Activated T-cell treated with anti-CD3 and anti-CD28 coated beads, Interleukin-2, amount 50 U/mL, for 4 hours (primary cell): ENCODE data around the gene CNOT4. TPM values are rescaled to one million over a fixed set of nuclear protein-coding genes. Genes with fewer than 3 reads are reported as not detected.
"Not testable (repeated sequence)": the region's sequence is repeated elsewhere in the genome, so short reads cannot be mapped to it uniquely, and the experiment has no call there.

Source experiments
- ATAC-seq, 2 donors: fragments of 200-7000 bp; cut with Tn5 transposase; one replicate each; pipeline ENCODE4 v1.10.0; 2021
- DNase-seq: peaks from one replicate; pipeline ENCODE4 v3.0.0-alpha.2; 2020
- H3K27me3 Mint-ChIP-seq: one replicate; pipeline ENCODE4 v1.8.0; 2021; ENCODE audit warnings: low read depth, mixed read lengths
- H3K36me3 Mint-ChIP-seq: one replicate; pipeline ENCODE4 v1.8.0; 2022; ENCODE audit warnings: mixed read lengths; ENCODE audit not compliant: insufficient read depth
- H3K4me1 Mint-ChIP-seq: one replicate; pipeline ENCODE4 v1.8.0; 2021; ENCODE audit warnings: low read depth, mixed read lengths
- H3K4me3 Mint-ChIP-seq: one replicate; pipeline ENCODE4 v1.8.0; 2021; ENCODE audit warnings: mild to moderate bottlenecking, moderate library complexity, mixed read lengths
- H3K9me3 Mint-ChIP-seq: one replicate; pipeline ENCODE4 v1.8.0; 2021; ENCODE audit warnings: mixed read lengths
- total RNA-seq, 3 donors: library from RNA; stranded (reverse); gene quantifications; one replicate each; pipeline ENCODE4 v1.2.1, GENCODE V29; 2021

Gene CNOT4
- total RNA-seq, 3 donors from 2014 or later = 14.2 to 17.3 (median 15.7) TPM

- Mint-ChIP-seq H3K4me3 (no peak overlapping the region), H3K27me3 (no peaks in the 10 kb centered on the region), H3K9me3 (no peaks in the 10 kb centered on the region), H3K4me1 (peaks cover 6% of the 10 kb centered on the region), H3K36me3 (peaks cover 26% of the 10 kb centered on the region)
- ATAC-seq (no peak), DNase-seq (no peak)
These were observed 142.9 kb downstream of the CNOT4 start for GRCh38 chr7:135366843-135367508.

GRCh38 chr7:135365721-135366120 is 144.2 kb downstream of the CNOT4 start:
- no peaks in the 10 kb centered on the region for H3K27me3 Mint-ChIP-seq
- no peaks in the 10 kb centered on the region for H3K9me3 Mint-ChIP-seq
- H3K36me3 Mint-ChIP-seq = peaks cover 26% of the 10 kb centered on the region
- H3K4me3 Mint-ChIP-seq = no peak overlapping the region
- ATAC-seq (no peak), DNase-seq (no peak)
- peaks cover 3% of the 10 kb centered on the region for H3K4me1 Mint-ChIP-seq

DNA sequence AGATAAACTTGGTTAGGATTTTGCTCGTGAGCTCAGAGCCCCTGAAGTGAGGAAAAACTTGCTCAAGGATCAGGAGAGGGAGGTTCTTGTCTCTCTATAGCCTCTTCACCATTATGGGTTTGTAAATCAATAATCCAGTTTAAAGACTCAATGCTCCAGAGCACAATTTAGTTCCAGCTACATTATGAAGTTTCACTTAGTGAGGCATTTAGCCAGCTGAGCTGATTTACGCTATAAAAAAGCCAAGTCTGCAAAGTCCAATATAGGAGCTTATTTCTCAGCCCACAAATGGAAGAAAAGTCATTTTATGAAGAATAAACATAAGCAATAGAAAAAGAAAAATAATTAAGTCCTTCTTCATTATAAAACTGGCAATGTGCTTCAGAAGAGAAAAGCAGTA is 145.7 kb downstream of the CNOT4 start:
- H3K4me1 Mint-ChIP-seq = no peaks in the 10 kb centered on the region
- no peak overlapping the region for H3K4me3 Mint-ChIP-seq
- H3K9me3 Mint-ChIP-seq = no peaks in the 10 kb centered on the region
- no peaks in the 10 kb centered on the region for H3K27me3 Mint-ChIP-seq
- peaks cover 23% of the 10 kb centered on the region for H3K36me3 Mint-ChIP-seq
- ATAC-seq (no peak), DNase-seq (no peak)

GRCh38 chr7:135362871-135363270 is 147.0 kb downstream of the CNOT4 start:
- ATAC-seq = no peak
- Mint-ChIP-seq H3K4me1 (no peaks in the 10 kb centered on the region), H3K4me3 (no peak overlapping the region), H3K9me3 (no peaks in the 10 kb centered on the region), H3K36me3 (peaks cover 23% of the 10 kb centered on the region), H3K27me3 (no peaks in the 10 kb centered on the region)
- DNase-seq = no peak

DNA sequence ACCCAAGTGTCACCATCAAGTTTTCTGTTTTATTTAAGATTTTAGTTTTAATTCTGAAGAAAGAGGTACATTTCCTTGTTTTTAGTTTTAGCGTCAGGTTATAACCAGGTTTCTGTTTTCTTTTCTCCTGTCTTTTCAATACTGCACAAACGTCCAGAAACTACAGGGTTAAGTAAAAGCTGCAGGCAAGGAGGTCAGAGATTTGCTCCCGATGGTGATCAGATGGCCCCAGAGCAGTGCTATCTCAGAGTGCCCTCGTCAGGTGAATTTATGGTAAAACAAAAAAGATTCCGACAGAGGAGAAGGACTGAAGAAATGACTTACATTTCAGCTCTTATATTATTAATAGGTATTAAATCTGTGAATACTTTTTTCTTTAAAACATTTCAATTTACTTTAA is 148.1 kb downstream of the CNOT4 start:
- H3K4me1 Mint-ChIP-seq = no peaks in the 10 kb centered on the region
- DNase-seq = no peak
- ATAC-seq = no peak
- no peaks in the 10 kb centered on the region for H3K27me3 Mint-ChIP-seq
- H3K4me3 Mint-ChIP-seq = no peak overlapping the region
- peaks cover 23% of the 10 kb centered on the region for H3K36me3 Mint-ChIP-seq
- no peaks in the 10 kb centered on the region for H3K9me3 Mint-ChIP-seq

DNA sequence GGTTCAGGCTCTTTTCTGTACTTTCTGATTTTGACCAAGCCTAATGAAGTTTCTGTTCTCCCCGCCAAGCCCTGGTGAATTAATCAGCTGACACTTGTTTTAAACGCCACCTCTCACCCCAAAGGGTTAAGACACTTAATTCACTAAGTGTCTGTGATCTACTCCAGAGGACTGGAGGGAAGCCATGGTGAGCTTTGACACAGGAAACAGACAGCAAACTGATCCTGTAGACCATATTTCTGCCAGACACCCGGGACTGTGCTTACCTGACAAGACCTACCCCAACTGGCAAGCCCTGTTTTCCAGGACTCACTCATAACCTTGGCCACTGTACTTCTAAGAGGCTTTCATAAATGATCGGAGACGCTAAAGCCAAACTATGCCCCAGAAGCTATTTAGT is 150.3 kb downstream of the CNOT4 start:
- no peak overlapping the region for H3K4me3 Mint-ChIP-seq
- ATAC-seq (no peak), DNase-seq (no peak)
- no peaks in the 10 kb centered on the region for H3K9me3 Mint-ChIP-seq
- H3K4me1 Mint-ChIP-seq = no peaks in the 10 kb centered on the region
- H3K36me3 Mint-ChIP-seq = peaks cover 23% of the 10 kb centered on the region
- no peaks in the 10 kb centered on the region for H3K27me3 Mint-ChIP-seq

GRCh38 chr7:135355377-135356048 is 154.4 kb downstream of the CNOT4 start:
- Mint-ChIP-seq H3K4me1 (no peaks in the 10 kb centered on the region), H3K27me3 (no peaks in the 10 kb centered on the region), H3K9me3 (no peaks in the 10 kb centered on the region), H3K4me3 (no peak overlapping the region), H3K36me3 (no peaks in the 10 kb centered on the region)
- ATAC-seq (no peak), DNase-seq (no peak)

DNA sequence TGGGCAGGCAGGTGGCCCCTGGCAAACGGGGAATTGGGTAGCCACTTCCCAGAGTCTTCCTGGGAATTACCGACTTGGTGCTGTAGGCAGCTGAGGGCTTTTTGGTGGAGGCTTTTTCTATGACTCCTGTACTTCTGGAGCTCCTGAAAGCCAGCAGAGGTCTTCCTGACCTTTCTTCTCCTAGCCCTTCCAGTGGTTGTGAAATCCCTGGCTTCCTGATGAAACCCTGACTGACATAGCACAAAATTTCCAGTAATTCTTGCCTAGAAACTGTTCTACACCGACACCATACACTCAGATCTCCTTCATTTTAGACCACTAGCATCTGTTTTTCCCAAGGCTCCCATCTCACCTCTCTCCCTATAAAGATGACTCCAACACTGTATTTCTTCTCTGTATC is 156.1 kb downstream of the CNOT4 start:
- H3K27me3 Mint-ChIP-seq = no peaks in the 10 kb centered on the region
- DNase-seq = no peak
- H3K4me3 Mint-ChIP-seq = no peak overlapping the region
- H3K9me3 Mint-ChIP-seq = no peaks in the 10 kb centered on the region
- H3K36me3 Mint-ChIP-seq = peaks cover 2% of the 10 kb centered on the region
- no peak for ATAC-seq
- H3K4me1 Mint-ChIP-seq = no peaks in the 10 kb centered on the region

GRCh38 chr7:135352285-135352684 is 157.6 kb downstream of the CNOT4 start:
- H3K27me3 Mint-ChIP-seq = no peaks in the 10 kb centered on the region
- H3K9me3 Mint-ChIP-seq = no peaks in the 10 kb centered on the region
- peaks cover 2% of the 10 kb centered on the region for H3K36me3 Mint-ChIP-seq

DNA sequence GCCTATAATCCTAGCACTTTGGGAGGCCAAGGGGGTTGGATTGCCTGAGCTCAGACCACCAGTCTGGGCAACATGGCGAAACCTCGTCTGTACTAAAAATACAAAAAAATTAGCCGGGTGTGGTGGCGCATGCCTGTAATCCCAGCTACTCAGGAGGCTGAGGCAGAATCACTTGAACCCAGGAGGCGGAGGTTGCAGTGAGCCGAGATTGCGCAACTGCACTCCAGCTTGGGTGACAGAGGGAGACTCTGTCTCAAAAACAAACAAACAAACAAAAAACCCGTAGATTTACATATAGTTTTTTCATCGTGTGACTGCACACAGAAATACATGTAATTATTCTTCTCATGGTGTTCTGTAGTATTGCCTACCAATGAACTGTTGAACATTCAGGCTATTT is 158.8 kb downstream of the CNOT4 start:
- not testable (repeated sequence) for H3K36me3 Mint-ChIP-seq, H3K4me1 Mint-ChIP-seq, H3K27me3 Mint-ChIP-seq, ATAC-seq, DNase-seq, H3K4me3 Mint-ChIP-seq, H3K9me3 Mint-ChIP-seq

More at GRCh38 chr7:135352285-135352684, 157.6 kb downstream of the CNOT4 start:
- no peaks in the 10 kb centered on the region for H3K4me1 Mint-ChIP-seq
- ATAC-seq = no peak
- H3K4me3 Mint-ChIP-seq = no peak overlapping the region
- no peak for DNase-seq

DNA sequence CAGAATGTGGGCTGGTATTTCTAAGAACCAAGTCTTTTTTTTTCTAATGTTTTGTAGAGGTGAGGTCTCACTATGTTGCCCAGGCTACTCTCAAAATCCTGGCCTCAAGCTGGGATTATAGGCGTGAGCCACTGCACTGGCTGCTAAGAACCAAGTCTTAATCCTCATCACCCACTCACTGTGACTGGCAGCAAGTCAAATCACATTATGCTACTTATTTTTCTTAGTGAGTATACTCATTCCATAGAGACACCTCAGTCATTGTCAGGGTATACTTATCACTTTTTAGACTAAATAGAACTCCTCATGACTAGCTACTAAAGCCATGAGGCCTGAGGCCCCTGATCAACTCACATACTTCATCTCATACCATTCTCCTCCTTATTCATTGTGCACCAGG is 160.2 kb downstream of the CNOT4 start:
- no peak for ATAC-seq
- H3K4me3 Mint-ChIP-seq = no peak overlapping the region
- peaks cover 2% of the 10 kb centered on the region for H3K36me3 Mint-ChIP-seq
- no peaks in the 10 kb centered on the region for H3K4me1 Mint-ChIP-seq
- DNase-seq = no peak
- H3K9me3 Mint-ChIP-seq = no peaks in the 10 kb centered on the region
- H3K27me3 Mint-ChIP-seq = no peaks in the 10 kb centered on the region

- no peak for ATAC-seq
These were observed 161.4 kb downstream of the CNOT4 start for GRCh38 chr7:135348493-135348892.

GRCh38 chr7:135343361-135343760 is 166.5 kb downstream of the CNOT4 start:
- no peak for ATAC-seq
- H3K27me3 Mint-ChIP-seq = no peaks in the 10 kb centered on the region
- H3K36me3 Mint-ChIP-seq = no peaks in the 10 kb centered on the region

More at GRCh38 chr7:135348493-135348892, 161.4 kb downstream of the CNOT4 start:
- Mint-ChIP-seq H3K4me3 (no peak overlapping the region), H3K27me3 (no peaks in the 10 kb centered on the region), H3K4me1 (no peaks in the 10 kb centered on the region), H3K36me3 (peaks cover 2% of the 10 kb centered on the region), H3K9me3 (no peaks in the 10 kb centered on the region)
- no peak for DNase-seq

DNA sequence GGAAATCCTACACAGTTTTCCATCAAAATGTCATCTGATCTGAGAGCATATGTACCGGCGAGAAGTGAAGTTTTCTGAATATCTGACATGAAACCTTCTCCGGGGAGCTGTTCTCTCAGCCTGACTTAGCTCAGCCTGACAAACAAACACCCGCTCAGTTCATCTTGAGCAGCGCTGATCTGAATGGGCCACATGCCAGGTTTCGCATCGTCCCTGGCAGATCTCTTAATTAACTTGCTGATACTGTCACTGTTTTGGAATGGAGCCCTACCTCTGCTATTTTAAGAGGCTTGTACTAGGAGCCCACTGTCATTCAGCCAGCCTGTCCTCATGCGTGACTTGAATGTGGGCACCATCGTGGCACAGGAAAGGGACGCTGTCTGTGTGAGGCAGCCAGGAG is 167.0 kb downstream of the CNOT4 start:
- Mint-ChIP-seq H3K9me3 (no peaks in the 10 kb centered on the region), H3K4me3 (no peak overlapping the region), H3K4me1 (no peaks in the 10 kb centered on the region), H3K27me3 (no peaks in the 10 kb centered on the region), H3K36me3 (no peaks in the 10 kb centered on the region)
- DNase-seq (no peak), ATAC-seq (no peak)

More at GRCh38 chr7:135343361-135343760, 166.5 kb downstream of the CNOT4 start:
- DNase-seq = no peak
- no peaks in the 10 kb centered on the region for H3K4me1 Mint-ChIP-seq
- no peaks in the 10 kb centered on the region for H3K9me3 Mint-ChIP-seq
- H3K4me3 Mint-ChIP-seq = no peak overlapping the region

DNA sequence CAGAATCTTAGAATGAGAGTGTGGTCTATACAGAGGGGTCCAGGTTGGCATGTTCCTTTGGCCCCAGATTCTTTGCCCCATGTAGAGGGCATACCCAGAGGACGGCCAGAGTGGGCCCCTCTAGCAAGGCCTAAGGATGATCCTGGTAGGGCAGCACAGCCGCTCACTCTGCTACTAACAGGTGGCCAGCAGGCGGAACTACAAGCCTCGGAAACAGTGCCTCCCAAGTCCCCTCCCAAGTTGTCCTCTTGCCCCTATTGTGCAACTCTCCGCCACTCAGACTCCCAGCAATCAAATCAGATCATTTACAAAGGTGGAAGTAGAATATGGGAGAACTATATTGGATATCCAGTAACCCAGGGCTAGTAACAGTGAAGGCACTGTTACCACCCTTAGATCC is 168.9 kb downstream of the CNOT4 start:
- H3K27me3 Mint-ChIP-seq = no peaks in the 10 kb centered on the region
- H3K4me3 Mint-ChIP-seq = no peak overlapping the region
- DNase-seq (no peak), ATAC-seq (no peak)
- H3K9me3 Mint-ChIP-seq = no peaks in the 10 kb centered on the region
- no peaks in the 10 kb centered on the region for H3K36me3 Mint-ChIP-seq
- H3K4me1 Mint-ChIP-seq = no peaks in the 10 kb centered on the region
